Loucy (cell line): ENCODE measurements around the gene UBE2F.

Source experiments
- H2AFZ ChIP-seq: fragments of 200-600 bp; sonication (generic); 2 replicates; pipeline ENCODE4 v1.6.0; 2016; ENCODE audit warnings: antibody characterized with exemption, mild to moderate bottlenecking, low read length, moderate library complexity
- H3F3A ChIP-seq: fragments of 200-600 bp; 2 replicates; pipeline ENCODE4 v1.6.0; 2016; ENCODE audit warnings: antibody characterized with exemption, low read depth, mild to moderate bottlenecking
- H3K27me3 ChIP-seq: fragments of 200-600 bp; sonication (generic); 2 replicates; pipeline ENCODE4 v1.6.1; 2014; ENCODE audit warnings: low read length, mild to moderate bottlenecking; ENCODE audit not compliant: insufficient read depth, poor library complexity, severe bottlenecking
- H3K36me3 ChIP-seq: fragments of 200-600 bp; sonication (generic); 2 replicates; pipeline ENCODE4 v1.6.1; 2016; ENCODE audit warnings: low read length; ENCODE audit not compliant: insufficient read depth
- H3K4me1 ChIP-seq: fragments of 200-600 bp; sonication (generic); 2 replicates; pipeline ENCODE4 v1.5.1; 2014; ENCODE audit warnings: low read length, mild to moderate bottlenecking; ENCODE audit not compliant: insufficient read depth, poor library complexity, severe bottlenecking
- H3K4me2 ChIP-seq: fragments of 200-600 bp; sonication (generic); 2 replicates; pipeline ENCODE4 v1.6.0; 2014; ENCODE audit warnings: antibody characterized with exemption, low read length, low read depth, mild to moderate bottlenecking; ENCODE audit not compliant: poor library complexity, severe bottlenecking
- H3K4me3 ChIP-seq: fragments of 200-600 bp; sonication (generic); 2 replicates; pipeline ENCODE4 v1.5.1; 2014; ENCODE audit warnings: low read length, mild to moderate bottlenecking, mixed read lengths; ENCODE audit not compliant: poor library complexity, severe bottlenecking
- H3K79me2 ChIP-seq: fragments of 200-600 bp; sonication (generic); 2 replicates; pipeline ENCODE4 v1.6.1; 2014; ENCODE audit warnings: low read length; ENCODE audit not compliant: insufficient read depth
- H3K9ac ChIP-seq: fragments of 200-600 bp; sonication (generic); 2 replicates; pipeline ENCODE4 v1.6.0; 2014; ENCODE audit warnings: mild to moderate bottlenecking, low read depth, low read length, moderate library complexity; ENCODE audit not compliant: poor library complexity, severe bottlenecking
- H3K9me2 ChIP-seq: fragments of 200-600 bp; sonication (generic); replicated peaks from 2 replicates; pipeline ENCODE4 v1.6.1; 2016; ENCODE audit warnings: low read depth, low read length, mixed read lengths
- H3K9me3 ChIP-seq: fragments of 200-600 bp; sonication (generic); 2 replicates; pipeline ENCODE4 v1.6.1; 2014; ENCODE audit warnings: mild to moderate bottlenecking, antibody characterized with exemption, low read length, low read depth; ENCODE audit not compliant: insufficient read depth
- H4K20me1 ChIP-seq: fragments of 200-600 bp; sonication (generic); 2 replicates; pipeline ENCODE4 v1.6.0; 2014; ENCODE audit warnings: antibody characterized with exemption, low read length, mild to moderate bottlenecking; ENCODE audit not compliant: insufficient read depth, poor library complexity, severe bottlenecking
- EZH2phosphoT487 ChIP-seq: fragments of 200-600 bp; IDR thresholded peaks from 2 replicates; pipeline ENCODE4 v1.6.1; 2018; ENCODE audit warnings: antibody characterized with exemption, mild to moderate bottlenecking, moderate library complexity, borderline replicate concordance
- TF ChIP-seq, protein P1 (sequence below): fragments of 200-600 bp; sonication (generic); conservative IDR thresholded peaks from 2 replicates; pipeline ENCODE4 v1.5.1; 2014; ENCODE audit warnings: mild to moderate bottlenecking, antibody characterized with exemption, low read length

UBE2F gene

DNA sequence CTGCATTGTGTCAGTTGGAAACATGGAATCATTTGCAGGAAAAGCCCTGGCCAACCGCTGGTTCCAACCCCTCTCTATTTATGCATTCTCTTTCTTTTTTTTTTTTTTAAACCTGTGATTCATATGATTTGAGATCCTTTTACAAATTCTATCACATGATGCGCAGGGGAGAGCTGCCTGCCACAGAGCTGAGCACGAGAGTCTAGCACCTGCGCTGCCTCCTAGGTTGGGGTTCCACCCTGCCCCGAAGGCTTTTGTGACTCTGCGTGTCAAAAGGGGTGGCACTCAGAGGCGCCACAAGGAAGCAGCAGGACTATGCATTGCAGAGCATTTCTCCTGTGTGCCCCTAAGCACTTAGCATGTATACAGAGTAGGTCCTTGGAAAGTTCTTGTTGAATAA, 116.0 kb downstream of the UBE2F start:
- no peak overlapping the region for H3K4me3 ChIP-seq
- no peaks in the 10 kb centered on the region for H3K79me2 ChIP-seq
- H3K27me3 ChIP-seq, result no peaks in the 10 kb centered on the region
- TF ChIP-seq, protein P1, sequence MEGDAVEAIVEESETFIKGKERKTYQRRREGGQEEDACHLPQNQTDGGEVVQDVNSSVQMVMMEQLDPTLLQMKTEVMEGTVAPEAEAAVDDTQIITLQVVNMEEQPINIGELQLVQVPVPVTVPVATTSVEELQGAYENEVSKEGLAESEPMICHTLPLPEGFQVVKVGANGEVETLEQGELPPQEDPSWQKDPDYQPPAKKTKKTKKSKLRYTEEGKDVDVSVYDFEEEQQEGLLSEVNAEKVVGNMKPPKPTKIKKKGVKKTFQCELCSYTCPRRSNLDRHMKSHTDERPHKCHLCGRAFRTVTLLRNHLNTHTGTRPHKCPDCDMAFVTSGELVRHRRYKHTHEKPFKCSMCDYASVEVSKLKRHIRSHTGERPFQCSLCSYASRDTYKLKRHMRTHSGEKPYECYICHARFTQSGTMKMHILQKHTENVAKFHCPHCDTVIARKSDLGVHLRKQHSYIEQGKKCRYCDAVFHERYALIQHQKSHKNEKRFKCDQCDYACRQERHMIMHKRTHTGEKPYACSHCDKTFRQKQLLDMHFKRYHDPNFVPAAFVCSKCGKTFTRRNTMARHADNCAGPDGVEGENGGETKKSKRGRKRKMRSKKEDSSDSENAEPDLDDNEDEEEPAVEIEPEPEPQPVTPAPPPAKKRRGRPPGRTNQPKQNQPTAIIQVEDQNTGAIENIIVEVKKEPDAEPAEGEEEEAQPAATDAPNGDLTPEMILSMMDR, result no peak
- TF ChIP-seq EZH2phosphoT487, result no peak
- H3K4me1 ChIP-seq, result peaks cover 8% of the 10 kb centered on the region
- no peak overlapping the region for H3K9ac ChIP-seq
- no peaks in the 10 kb centered on the region for H3F3A ChIP-seq
- H3K36me3 ChIP-seq, result peaks cover 44% of the 10 kb centered on the region; the same call in 1 of the 2 replicates
- 0 out of 2 replicates have a peak, but pooled peaks cover 8% of the 10 kb centered on the region for H3K9me3 ChIP-seq
- H3K4me2 ChIP-seq, result no peak overlapping the region
- no peaks in the 10 kb centered on the region for H3K9me2 ChIP-seq
- no peak overlapping the region for H2AFZ ChIP-seq
- H4K20me1 ChIP-seq, result no peaks in the 10 kb centered on the region

GRCh38 chr2:238083919-238084318, 117.1 kb downstream of the UBE2F start:
- Histone ChIP-seq H3K9ac (no peak overlapping the region), H3K4me3 (no peak overlapping the region), H3K9me2 (no peaks in the 10 kb centered on the region), H3K4me1 (peaks cover 8% of the 10 kb centered on the region), H3K79me2 (no peaks in the 10 kb centered on the region), H4K20me1 (no peaks in the 10 kb centered on the region), H3K4me2 (no peak overlapping the region), H3F3A (no peaks in the 10 kb centered on the region), H3K36me3 (peaks cover 44% of the 10 kb centered on the region; the same call in 1 of the 2 replicates), H3K9me3 (0 out of 2 replicates have a peak, but pooled peaks cover 8% of the 10 kb centered on the region), H2AFZ (no peak overlapping the region), H3K27me3 (no peaks in the 10 kb centered on the region)
- TF ChIP-seq, protein P1, result no peak
- TF ChIP-seq EZH2phosphoT487, result no peak

- Histone ChIP-seq H2AFZ (no peak overlapping the region), H3K9ac (no peak overlapping the region), H3K9me3 (0 out of 2 replicates have a peak, but pooled peaks cover 3% of the 10 kb centered on the region), H3K4me2 (no peak overlapping the region), H3F3A (no peaks in the 10 kb centered on the region), H4K20me1 (no peaks in the 10 kb centered on the region), H3K36me3 (peaks cover 41% of the 10 kb centered on the region; the same call in 1 of the 2 replicates), H3K27me3 (no peaks in the 10 kb centered on the region), H3K9me2 (no peaks in the 10 kb centered on the region), H3K4me3 (no peak overlapping the region), H3K79me2 (no peaks in the 10 kb centered on the region), H3K4me1 (peaks cover 8% of the 10 kb centered on the region)
- TF ChIP-seq, protein P1, result no peak
- TF ChIP-seq EZH2phosphoT487, result no peak
Measured at GRCh38 chr2:238084761-238085160, 117.9 kb downstream of the UBE2F start.
